Measurements from ENCODE around the gene CMTM3. TPM values are rescaled to one million over a fixed set of nuclear protein-coding genes. Genes with fewer than 3 reads are reported as not detected.

CMTM3 gene
- total RNA-seq, 1 donor from 2014 or later: 48.2 TPM

- H3K4me3 Mint-ChIP-seq (ENCODE audit: low read depth): no peak overlapping the region
- H3K9me3 Mint-ChIP-seq (ENCODE audit: low read depth): no peaks in the 10 kb centered on the region
- no peak overlapping the region for H3K27ac Mint-ChIP-seq
- H3K27me3 Mint-ChIP-seq: no peaks in the 10 kb centered on the region
- TF ChIP-seq CTCF (IDR thresholded peaks at IDR 0.05; ENCODE audit: unreplicated experiment): no peak
- no peak for DNase-seq (ENCODE audit: low spot score, unreplicated experiment)
- H3K36me3 Mint-ChIP-seq (ENCODE audit: insufficient read depth): peaks cover 2% of the 10 kb centered on the region
- H3K4me1 Mint-ChIP-seq (ENCODE audit: low read depth): peaks cover 16% of the 10 kb centered on the region
Measured at GRCh38 chr16:66640724-66641314, 36.3 kb downstream of the CMTM3 start.

GRCh38 chr16:66641387-66641786 lies 36.9 kb downstream of the CMTM3 start:
- no peak overlapping the region for H3K4me3 Mint-ChIP-seq (ENCODE audit: low read depth)
- DNase-seq (ENCODE audit: low spot score, unreplicated experiment): no peak
- no peaks in the 10 kb centered on the region for H3K9me3 Mint-ChIP-seq (ENCODE audit: low read depth)
- H3K4me1 Mint-ChIP-seq (ENCODE audit: low read depth): peaks cover 14% of the 10 kb centered on the region
- TF ChIP-seq CTCF (IDR thresholded peaks at IDR 0.05; ENCODE audit: unreplicated experiment): no peak
- H3K36me3 Mint-ChIP-seq (ENCODE audit: insufficient read depth): peaks cover 2% of the 10 kb centered on the region
- no peaks in the 10 kb centered on the region for H3K27me3 Mint-ChIP-seq
- no peak overlapping the region for H3K27ac Mint-ChIP-seq

- TF ChIP-seq CTCF (IDR thresholded peaks at IDR 0.05; ENCODE audit: unreplicated experiment): no peak
- no peak overlapping the region for H3K4me3 Mint-ChIP-seq (ENCODE audit: low read depth)
- no peaks in the 10 kb centered on the region for H3K27me3 Mint-ChIP-seq
- H3K27ac Mint-ChIP-seq: no peak overlapping the region
- H3K4me1 Mint-ChIP-seq (ENCODE audit: low read depth): peaks cover 19% of the 10 kb centered on the region
- DNase-seq (ENCODE audit: low spot score, unreplicated experiment): no peak
- no peaks in the 10 kb centered on the region for H3K36me3 Mint-ChIP-seq (ENCODE audit: insufficient read depth)
- H3K9me3 Mint-ChIP-seq (ENCODE audit: low read depth): no peaks in the 10 kb centered on the region
Measured at GRCh38 chr16:66647866-66648265, 43.4 kb downstream of the CMTM3 start.

- DNase-seq (ENCODE audit: low spot score, unreplicated experiment): no peak
- H3K36me3 Mint-ChIP-seq (ENCODE audit: insufficient read depth): no peaks in the 10 kb centered on the region
- no peaks in the 10 kb centered on the region for H3K27me3 Mint-ChIP-seq
- no peak for TF ChIP-seq CTCF (IDR thresholded peaks at IDR 0.05; ENCODE audit: unreplicated experiment)
- H3K9me3 Mint-ChIP-seq (ENCODE audit: low read depth): no peaks in the 10 kb centered on the region
- H3K27ac Mint-ChIP-seq: no peak overlapping the region
- H3K4me3 Mint-ChIP-seq (ENCODE audit: low read depth): no peak overlapping the region
- H3K4me1 Mint-ChIP-seq (ENCODE audit: low read depth): peaks cover 19% of the 10 kb centered on the region
Measured at GRCh38 chr16:66649167-66649566, 44.7 kb downstream of the CMTM3 start.

- H3K27ac Mint-ChIP-seq: peak overlapping the region; percentile 9
- no peak overlapping the region for H3K4me3 Mint-ChIP-seq (ENCODE audit: low read depth)
- H3K36me3 Mint-ChIP-seq (ENCODE audit: insufficient read depth): no peaks in the 10 kb centered on the region
- peaks cover 19% of the 10 kb centered on the region for H3K4me1 Mint-ChIP-seq (ENCODE audit: low read depth)
- TF ChIP-seq CTCF (IDR thresholded peaks at IDR 0.05; ENCODE audit: unreplicated experiment): no peak
- DNase-seq (ENCODE audit: low spot score, unreplicated experiment): no peak
- H3K27me3 Mint-ChIP-seq: no peaks in the 10 kb centered on the region
- H3K9me3 Mint-ChIP-seq (ENCODE audit: low read depth): no peaks in the 10 kb centered on the region
Measured at GRCh38 chr16:66649636-66650205, 45.2 kb downstream of the CMTM3 start.
